ENCODE results near the gene BCL2L11.

BCL2L11 gene

GRCh38 chr2:111111101-111111755 lies 9.5 kb upstream of the BCL2L11 start:
- no peak for TF ChIP-seq GATA3 (IDR thresholded peaks at IDR 0.05; ENCODE audit: low read depth, low read length)
- no peak for TF ChIP-seq GATA2 (IDR thresholded peaks at IDR 0.05; ENCODE audit: low read depth, low read length)

GRCh38 chr2:111113838-111114237 lies 6.9 kb upstream of the BCL2L11 start:
- TF ChIP-seq GATA2 (IDR thresholded peaks at IDR 0.05; ENCODE audit: low read depth, low read length) = no peak
- TF ChIP-seq GATA3 (IDR thresholded peaks at IDR 0.05; ENCODE audit: low read depth, low read length) = no peak

- no peak for TF ChIP-seq GATA3 (IDR thresholded peaks at IDR 0.05; ENCODE audit: low read depth, low read length)
- TF ChIP-seq GATA2 (IDR thresholded peaks at IDR 0.05; ENCODE audit: low read depth, low read length) = no peak
Measured at GRCh38 chr2:111116011-111116746, 4.5 kb upstream of the BCL2L11 start.

DNA sequence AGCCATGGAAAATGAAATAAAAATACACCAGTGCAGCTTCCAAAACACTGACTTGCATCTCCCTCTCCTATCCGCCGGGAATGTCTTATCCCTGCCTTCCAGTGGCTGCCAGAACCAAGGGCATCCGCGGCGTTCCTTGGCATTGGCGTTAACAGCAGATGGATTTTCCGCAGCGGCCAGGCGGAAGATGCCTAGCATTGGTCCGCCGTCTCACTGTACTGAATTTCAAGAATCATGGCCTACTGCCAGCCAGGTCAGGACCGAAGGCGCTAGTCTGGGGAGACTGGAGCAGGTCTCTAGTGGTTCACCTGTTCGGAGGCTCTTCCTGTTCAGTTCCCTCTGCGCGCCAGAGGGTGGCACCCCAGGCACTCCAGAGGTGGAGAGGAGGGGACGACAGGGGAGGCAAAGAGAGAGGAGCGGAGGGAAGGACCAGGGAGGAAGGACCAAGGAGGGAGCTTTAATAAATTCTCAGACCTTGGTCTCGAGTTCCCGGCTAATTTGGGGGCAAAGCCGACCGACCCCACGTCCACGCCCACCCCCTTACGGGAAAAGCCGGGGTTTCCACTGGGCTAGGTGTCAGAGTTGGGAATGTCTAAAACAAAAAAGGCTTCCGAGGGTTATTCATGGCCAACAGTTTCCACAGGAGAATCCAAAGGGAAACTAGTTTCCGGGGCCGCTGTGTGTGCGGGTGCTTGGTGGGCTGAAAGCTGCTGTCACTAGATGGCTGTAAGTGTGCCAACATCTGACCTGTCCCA lies 3.7 kb upstream of the BCL2L11 start:
- TF ChIP-seq GATA3 (IDR thresholded peaks at IDR 0.05; ENCODE audit: low read depth, low read length) = no peak
- no peak for TF ChIP-seq GATA2 (IDR thresholded peaks at IDR 0.05; ENCODE audit: low read depth, low read length)

GRCh38 chr2:111117598-111118480 lies 2.9 kb upstream of the BCL2L11 start:
- TF ChIP-seq GATA3 (IDR thresholded peaks at IDR 0.05; ENCODE audit: low read depth, low read length) (no peak), GATA2 (IDR thresholded peaks at IDR 0.05; ENCODE audit: low read depth, low read length) (no peak)

- TF ChIP-seq GATA3 (IDR thresholded peaks at IDR 0.05; ENCODE audit: low read depth, low read length) = no peak
- no peak for TF ChIP-seq GATA2 (IDR thresholded peaks at IDR 0.05; ENCODE audit: low read depth, low read length)
Measured at GRCh38 chr2:111118481-111118980, 2.2 kb upstream of the BCL2L11 start.

- TF ChIP-seq GATA3 (IDR thresholded peaks at IDR 0.05; ENCODE audit: low read depth, low read length) (no peak), GATA2 (IDR thresholded peaks at IDR 0.05; ENCODE audit: low read depth, low read length) (no peak)
Measured at GRCh38 chr2:111118981-111119821, 1.5 kb upstream of the BCL2L11 start.

DNA sequence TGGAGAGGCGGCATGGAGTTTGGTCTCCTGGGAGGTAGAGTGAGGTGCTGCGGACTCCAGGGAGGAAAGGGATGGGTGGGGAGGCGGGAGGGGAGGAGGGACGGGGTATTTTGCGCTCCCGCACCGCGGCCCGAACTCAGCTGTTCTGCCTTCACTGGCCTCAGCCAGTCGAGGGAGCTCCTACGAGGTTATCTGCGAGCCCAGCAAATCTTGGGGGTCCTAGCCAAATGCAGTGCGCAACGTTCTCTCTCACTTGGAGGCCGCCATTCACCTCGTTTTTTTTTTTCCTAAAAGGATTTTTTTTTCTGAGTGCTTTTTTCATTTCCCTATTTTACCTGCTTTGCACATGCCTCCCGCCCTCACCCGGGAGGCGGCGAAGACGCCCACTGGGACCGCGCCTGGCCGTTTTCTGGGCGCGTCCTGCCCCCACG lies 877 bp upstream of the BCL2L11 start:
- no peak for TF ChIP-seq GATA3 (IDR thresholded peaks at IDR 0.05; ENCODE audit: low read depth, low read length)
- TF ChIP-seq GATA2 (IDR thresholded peaks at IDR 0.05; ENCODE audit: low read depth, low read length) = no peak

GRCh38 chr2:111121028-111121827 lies 514 bp downstream of the BCL2L11 start:
- TF ChIP-seq GATA2 (IDR thresholded peaks at IDR 0.05; ENCODE audit: low read depth, low read length) (no peak; the same call in 1 of the 2 replicates), GATA3 (IDR thresholded peaks at IDR 0.05; ENCODE audit: low read depth, low read length) (no peak)

DNA sequence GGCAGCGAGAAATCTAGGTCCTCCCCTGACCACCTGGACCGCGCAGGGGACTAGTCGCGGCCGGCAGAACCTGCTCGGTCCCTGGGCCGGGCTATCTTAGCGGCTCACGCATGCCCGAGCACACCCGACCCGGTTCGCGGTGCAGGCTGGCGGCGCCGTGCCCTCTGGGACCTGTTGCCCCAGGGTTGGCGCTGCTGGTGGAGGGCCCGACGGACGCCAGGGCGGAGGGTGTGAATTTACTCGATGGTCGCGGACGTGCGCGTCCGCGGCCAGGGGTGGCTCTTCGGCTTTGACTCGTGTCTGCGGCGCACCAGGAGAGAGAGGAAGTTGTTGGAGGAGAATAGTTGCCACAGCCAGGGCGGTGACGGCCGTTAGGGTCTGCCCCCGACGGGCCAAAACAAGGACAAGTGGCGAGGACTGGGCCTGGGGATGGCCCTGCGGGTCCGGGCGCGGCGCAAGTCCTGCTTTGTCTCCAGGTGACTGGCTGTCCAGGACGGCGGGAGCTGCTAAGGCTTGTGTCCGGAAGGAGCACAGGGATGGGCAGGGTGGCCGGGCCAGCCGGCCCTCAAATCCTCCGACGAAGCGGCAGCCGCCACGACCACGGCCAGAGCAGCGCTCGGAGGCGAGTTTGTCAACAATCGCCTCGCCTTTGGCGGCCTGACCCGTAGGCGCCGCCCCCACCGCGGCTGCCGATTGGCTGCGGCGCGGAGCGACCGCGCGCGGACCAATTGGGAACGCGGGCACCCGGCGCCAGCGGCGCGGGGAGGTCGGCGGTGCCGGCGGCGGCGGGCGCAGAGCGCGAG lies 1.3 kb downstream of the BCL2L11 start:
- TF ChIP-seq GATA2 (IDR thresholded peaks at IDR 0.05; ENCODE audit: low read depth, low read length) (no peak), GATA3 (IDR thresholded peaks at IDR 0.05; ENCODE audit: low read depth, low read length) (no peak)
